IMR-90 (cell line): ENCODE results near the gene ACE. TPM values are rescaled to one million over a fixed set of nuclear protein-coding genes. Genes with fewer than 3 reads are reported as not detected.

Source experiments
- ATAC-seq: fragments of 200-7000 bp; cut with Tn5 transposase; 2 replicates; pipeline ENCODE4 v1.9.1; 2020; ENCODE audit warnings: low read depth, mild to moderate bottlenecking, moderate library complexity
- BruUV-seq: library from RNA; stranded (reverse); fragments of 400-500 nt; replicated peaks from 2 replicates; lab custom pipeline; 2021; lab: Mats Ljungman, UMichigan
- CTCF ChIA-PET: fragments of 300-600 bp; formaldehyde crosslinking; extraction: SDS; loops from one replicate; lab custom pipeline; 2021; ENCODE audit warnings: antibody characterized with exemption; lab: Yijun Ruan, JAX
- POLR2A ChIA-PET: fragments of 300-600 bp; sonication (Branson Sonifier 250); formaldehyde crosslinking; loops from one replicate; lab custom pipeline; 2022; ENCODE audit warnings: antibody characterized with exemption; ENCODE audit not compliant: unreplicated experiment; lab: Charles Lee
- DNase-seq: peaks from one replicate; pipeline ENCODE4 v3.0.0; 2013
- H2AFZ ChIP-seq: replicated peaks from 2 replicates; pipeline ENCODE3; 2013; ENCODE audit warnings: low read length, mild to moderate bottlenecking; ENCODE audit not compliant: poor library complexity
- H2AK5ac ChIP-seq: 2 replicates; pipeline ENCODE4 v1.6.1; 2013; ENCODE audit warnings: low read depth, low read length, inconsistent platforms
- H2AK9ac ChIP-seq: replicated peaks from 2 replicates; pipeline ENCODE3; 2013; ENCODE audit warnings: mild to moderate bottlenecking, low read depth, low read length, moderate library complexity; ENCODE audit not compliant: poor library complexity
- H2BK120ac ChIP-seq: 2 replicates; pipeline ENCODE4 v1.6.1; 2013; ENCODE audit warnings: low read depth, low read length, inconsistent platforms
- H2BK15ac ChIP-seq: 3 replicates; pipeline ENCODE4 v1.6.1; 2013; ENCODE audit warnings: low read depth, low read length, inconsistent platforms
- H2BK20ac ChIP-seq: 2 replicates; pipeline ENCODE4 v1.6.1; 2013; ENCODE audit warnings: low read depth, mild to moderate bottlenecking, inconsistent platforms, low read length, moderate library complexity
- H2BK5ac ChIP-seq: 2 replicates; pipeline ENCODE4 v1.6.1; 2013; ENCODE audit warnings: mild to moderate bottlenecking, low read depth, low read length, inconsistent platforms; ENCODE audit not compliant: poor library complexity, severe bottlenecking
- H3K14ac ChIP-seq: replicated peaks from 2 replicates; pipeline ENCODE4 v1.6.1; 2013; ENCODE audit warnings: low read depth, low read length, inconsistent platforms
- H3K18ac ChIP-seq: 2 replicates; pipeline ENCODE4 v1.6.1; 2013; ENCODE audit warnings: low read depth, low read length, control low read depth
- H3K23ac ChIP-seq: 2 replicates; pipeline ENCODE4 v1.6.1; 2013; ENCODE audit warnings: low read depth, low read length, inconsistent platforms
- H3K27ac ChIP-seq: 2 replicates; pipeline ENCODE4 v1.5.1; 2013; ENCODE audit warnings: mild to moderate bottlenecking, control low read depth, low read length; ENCODE audit not compliant: insufficient read depth
- H3K27me3 ChIP-seq: 2 replicates; pipeline ENCODE4 v1.6.1; 2013; ENCODE audit warnings: low read length; ENCODE audit not compliant: control insufficient read depth, insufficient read depth
- H3K36me3 ChIP-seq: 2 replicates; pipeline ENCODE4 v1.6.1; 2013; ENCODE audit warnings: low read length, mixed read lengths; ENCODE audit not compliant: control insufficient read depth, insufficient read depth
- H3K4ac ChIP-seq: 2 replicates; pipeline ENCODE4 v1.6.1; 2013; ENCODE audit warnings: low read depth, low read length, inconsistent platforms
- H3K4me1 ChIP-seq: 2 replicates; pipeline ENCODE4 v1.6.1; 2013; ENCODE audit warnings: low read length, mixed read lengths; ENCODE audit not compliant: control insufficient read depth, insufficient read depth
- H3K4me2 ChIP-seq: 2 replicates; pipeline ENCODE4 v1.6.1; 2013; ENCODE audit warnings: low read depth, mild to moderate bottlenecking, control low read depth, low read length, moderate library complexity
- H3K4me3 ChIP-seq: 2 replicates; pipeline ENCODE4 v1.5.1; 2013; ENCODE audit warnings: low read depth, mild to moderate bottlenecking, control low read depth, low read length, moderate library complexity; ENCODE audit not compliant: insufficient read depth
- H3K56ac ChIP-seq: 2 replicates; pipeline ENCODE4 v1.6.1; 2013; ENCODE audit warnings: low read length, inconsistent platforms; ENCODE audit not compliant: insufficient read depth; ENCODE audit errors: extremely low read depth
- H3K79me1 ChIP-seq, 2 experiments: 2 replicates each; pipeline ENCODE4 v1.6.1; 2013; ENCODE audit warnings: low read length in 2 of 2, inconsistent platforms in 1 of 2, low read depth in 1 of 2
- H3K9ac ChIP-seq: 2 replicates; pipeline ENCODE4 v1.6.1; 2013; ENCODE audit warnings: low read depth, low read length, control low read depth
- H3K9me1 ChIP-seq: 2 replicates; pipeline ENCODE4 v1.6.1; 2013; ENCODE audit warnings: low read length, inconsistent platforms; ENCODE audit not compliant: insufficient read depth
- H3K9me3 ChIP-seq: 2 replicates; pipeline ENCODE4 v1.6.1; 2013; ENCODE audit warnings: low read length; ENCODE audit not compliant: control insufficient read depth, insufficient read depth
- H4K20me1 ChIP-seq: 2 replicates; pipeline ENCODE4 v1.6.1; 2013; ENCODE audit warnings: low read length, inconsistent platforms; ENCODE audit not compliant: insufficient read depth
- H4K5ac ChIP-seq: 2 replicates; pipeline ENCODE4 v1.6.1; 2013; ENCODE audit warnings: mild to moderate bottlenecking, low read depth, low read length, control low read depth
- H4K8ac ChIP-seq, 2 experiments: 2 replicates each; pipeline ENCODE4 v1.6.1; 2013; ENCODE audit warnings: low read depth in 2 of 2, low read length in 2 of 2, control low read depth in 1 of 2, inconsistent platforms in 1 of 2
- H4K91ac ChIP-seq: 2 replicates; pipeline ENCODE4 v1.6.1; 2013; ENCODE audit warnings: low read depth, low read length, inconsistent platforms; ENCODE audit not compliant: insufficient read depth
- CEBPB ChIP-seq: IDR thresholded peaks from 2 replicates; pipeline ENCODE4 v1.6.1; 2012; ENCODE audit warnings: low read depth, low read length, improper control_type of control experiment
- MXI1 ChIP-seq: IDR thresholded peaks from 2 replicates; pipeline ENCODE4 v1.6.1; 2012; ENCODE audit warnings: low read depth, mild to moderate bottlenecking, low read length, moderate library complexity, borderline replicate concordance
- RFX5 ChIP-seq: IDR thresholded peaks from 2 replicates; pipeline ENCODE4 v1.8.0; 2012; ENCODE audit warnings: low read depth, mild to moderate bottlenecking, low read length, moderate library complexity
- SMC3 ChIP-seq: fragments of 150-350 bp; IDR thresholded peaks from 2 replicates; pipeline ENCODE4 v1.6.1; 2016; ENCODE audit warnings: low read depth, mild to moderate bottlenecking, antibody characterized with exemption, low read length, moderate library complexity
- WGBS, 2 experiments: methylation state at CpG; one replicate each; pipeline versions ENCODE4 v1.1.5 to v1.1.7; 2013; ENCODE audit warnings: missing lambda C conversion rate in 2 of 2; ENCODE audit not compliant: insufficient read length in 1 of 2; ENCODE audit errors: extremely low coverage in 2 of 2; 5-methylcytosine and 5-hydroxymethylcytosine counted together
- dilution Hi-C: fragments of 300-500 bp; cut with HindIII; formaldehyde crosslinking; loops from one replicate; pipeline ENCODE4 v1.14.3; 2018; ENCODE audit warnings: low sequenced_read_pairs; ENCODE audit not compliant: unreplicated experiment
- in situ Hi-C: fragments of 300-500 bp; cut with MboI; formaldehyde crosslinking; loops from 3 replicates; pipeline ENCODE4 v1.14.3; 2019; ENCODE audit warnings: low sequenced_read_pairs, inconsistent platforms, mixed read lengths
- intact Hi-C: fragments of 100-400 bp; cut with micrococcal nuclease; formaldehyde crosslinking; loops from 2 replicates; pipeline ENCODE4 v1.10.0; 2022
- polyA plus RNA-seq, 3 experiments: library from polyadenylated mRNA; depleted of rRNA; stranded (reverse); fragments of >200 nt; gene quantifications; 2 replicates each; pipeline ENCODE4 v1.2.3, GENCODE V29; 2012; ENCODE audit warnings: low replicate concordance in 1 of 3
- total RNA-seq: library from RNA; depleted of rRNA; stranded (reverse); fragments of >200 nt; gene quantifications from 2 replicates; pipeline ENCODE4 v1.2.3, GENCODE V29; 2012
- TF ChIP-seq, protein P1 (sequence below): conservative IDR thresholded peaks from 2 replicates; pipeline ENCODE4 v1.5.1; 2012; ENCODE audit warnings: mild to moderate bottlenecking, low read depth, low read length, improper control_type of control experiment
- TF ChIP-seq, protein P2 (sequence below): fragments of 150-350 bp; IDR thresholded peaks from 2 replicates; pipeline ENCODE4 v1.6.1; 2016; ENCODE audit warnings: low read depth, mild to moderate bottlenecking, low read length, moderate library complexity, borderline replicate concordance

Gene ACE
- total and polyA plus RNA-seq, 2 of the 4 experiments (the other 2 are of a cell fraction) = 1.4 to 5.8 TPM

DNA sequence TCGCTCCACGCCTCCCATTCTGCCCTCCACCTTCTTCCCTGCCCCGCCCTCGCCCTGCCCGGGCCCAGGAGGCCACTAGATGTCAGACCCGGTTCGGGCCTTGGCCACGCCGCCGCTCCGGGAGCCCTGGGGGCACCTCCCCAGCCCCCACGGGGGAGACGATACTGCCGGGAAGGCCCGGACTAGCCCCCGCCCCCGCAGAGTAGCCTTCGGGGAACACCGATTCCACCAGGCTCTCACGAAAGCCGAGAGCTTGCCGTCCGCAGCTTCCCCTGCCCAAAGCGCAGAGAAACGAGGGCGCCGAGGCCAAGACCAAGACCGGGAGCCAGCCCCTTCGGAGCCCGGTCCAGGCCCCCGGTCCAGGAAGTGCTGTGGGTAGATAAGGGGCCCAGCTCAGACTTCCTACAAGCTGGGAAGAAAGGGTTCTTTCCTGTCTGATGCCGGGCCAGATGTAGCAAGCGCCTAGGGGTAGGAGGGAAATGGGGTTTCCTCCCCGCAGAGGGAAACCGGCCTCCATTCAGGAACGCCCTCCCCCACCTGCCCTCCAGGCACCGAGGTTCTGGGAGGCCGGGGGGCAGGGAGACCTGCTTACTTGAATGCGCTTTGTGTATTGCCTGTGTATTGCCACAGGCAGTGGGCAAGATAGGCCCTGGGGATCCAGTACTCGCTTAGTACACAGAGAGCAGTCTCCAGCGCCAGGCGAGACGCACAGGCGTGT lies 29.9 kb upstream of the ACE start (continued):
- TF ChIP-seq MXI1 = no peak

DNA sequence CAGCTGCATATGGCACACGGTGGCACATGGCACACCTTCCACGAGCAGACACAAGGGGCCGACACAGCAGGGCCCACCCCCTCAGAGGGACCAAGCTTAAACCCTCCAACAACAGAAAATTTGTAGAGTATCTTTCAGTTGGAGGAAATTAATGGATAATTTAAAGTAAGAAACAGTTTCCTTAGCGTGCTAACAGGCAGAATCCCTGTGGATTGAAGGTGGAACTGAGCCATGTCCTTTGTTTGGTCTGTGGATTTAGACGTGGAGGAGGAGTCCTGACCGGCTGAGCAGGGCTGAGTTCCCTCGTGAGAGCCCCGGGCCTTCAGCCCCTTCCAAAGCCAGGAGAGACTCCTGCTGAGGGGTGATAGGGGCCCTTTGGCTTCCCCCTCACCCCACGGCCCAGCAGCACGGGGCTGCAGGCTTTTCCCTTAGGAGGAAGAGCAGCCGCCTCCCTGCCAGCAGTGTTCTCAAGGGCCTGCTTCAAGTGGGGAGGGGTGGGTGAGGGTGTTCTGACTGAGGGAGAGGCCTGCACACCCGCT lies 29.3 kb upstream of the ACE start:
- Histone ChIP-seq H3K4me1 (peaks cover 4% of the 10 kb centered on the region), H3K4me2 (no peak overlapping the region), H3K9me3 (no peaks in the 10 kb centered on the region), H3K23ac (no peak overlapping the region), H3K27ac (no peak overlapping the region), H3K9ac (no peak overlapping the region), H3K79me1 (no peaks in the 10 kb centered on the region), H2BK5ac (no peak overlapping the region), H3K14ac (no peak overlapping the region), H4K91ac (no peak overlapping the region), H3K18ac (no peak overlapping the region), H2BK120ac (peak overlapping the region; percentile 8; the same call in 1 of the 2 replicates), H3K9me1 (no peaks in the 10 kb centered on the region), H3K27me3 (peaks cover 3% of the 10 kb centered on the region; the same call in 1 of the 2 replicates), H4K8ac (peak overlapping the region in 1 of 2 experiments; percentile 27; a peak in 2 of 4 replicates), H2AK9ac (peak overlapping the region; percentile 69), H2AK5ac (peak overlapping the region; percentile 75; the same call in 1 of the 2 replicates), H4K5ac (no peak overlapping the region), H3K4me3 (no peak overlapping the region), H2BK20ac (no peak overlapping the region), H2AFZ (peak overlapping the region; percentile 75), H2BK15ac (no peak overlapping the region), H4K20me1 (no peaks in the 10 kb centered on the region), H3K36me3 (no peaks in the 10 kb centered on the region), H3K56ac (no peak overlapping the region), H3K4ac (peak overlapping the region; percentile 17; the same call in 1 of the 2 replicates)
- DNase-seq (no peak), ATAC-seq (no peak)
- WGBS, 2 experiments = no CpG with 5 or more reads among the region's 12 CpGs
- no TSS peak for BruUV-seq
- ChIA-PET CTCF (interaction anchor here (0.5 kb wide), 1 partner anchor 1584 kb away, joined by 5 read pairs; no protein-coding TSS in a partner anchor), POLR2A (no interaction called here)
- dilution Hi-C loops (no loop called here), in situ Hi-C loops (no loop called here), intact Hi-C loops (no loop called here)
- TF ChIP-seq, protein P1, sequence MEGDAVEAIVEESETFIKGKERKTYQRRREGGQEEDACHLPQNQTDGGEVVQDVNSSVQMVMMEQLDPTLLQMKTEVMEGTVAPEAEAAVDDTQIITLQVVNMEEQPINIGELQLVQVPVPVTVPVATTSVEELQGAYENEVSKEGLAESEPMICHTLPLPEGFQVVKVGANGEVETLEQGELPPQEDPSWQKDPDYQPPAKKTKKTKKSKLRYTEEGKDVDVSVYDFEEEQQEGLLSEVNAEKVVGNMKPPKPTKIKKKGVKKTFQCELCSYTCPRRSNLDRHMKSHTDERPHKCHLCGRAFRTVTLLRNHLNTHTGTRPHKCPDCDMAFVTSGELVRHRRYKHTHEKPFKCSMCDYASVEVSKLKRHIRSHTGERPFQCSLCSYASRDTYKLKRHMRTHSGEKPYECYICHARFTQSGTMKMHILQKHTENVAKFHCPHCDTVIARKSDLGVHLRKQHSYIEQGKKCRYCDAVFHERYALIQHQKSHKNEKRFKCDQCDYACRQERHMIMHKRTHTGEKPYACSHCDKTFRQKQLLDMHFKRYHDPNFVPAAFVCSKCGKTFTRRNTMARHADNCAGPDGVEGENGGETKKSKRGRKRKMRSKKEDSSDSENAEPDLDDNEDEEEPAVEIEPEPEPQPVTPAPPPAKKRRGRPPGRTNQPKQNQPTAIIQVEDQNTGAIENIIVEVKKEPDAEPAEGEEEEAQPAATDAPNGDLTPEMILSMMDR = no peak
- TF ChIP-seq RFX5 (no peak), CEBPB (no peak), SMC3 (no peak), MXI1 (no peak)
- TF ChIP-seq, protein P2, sequence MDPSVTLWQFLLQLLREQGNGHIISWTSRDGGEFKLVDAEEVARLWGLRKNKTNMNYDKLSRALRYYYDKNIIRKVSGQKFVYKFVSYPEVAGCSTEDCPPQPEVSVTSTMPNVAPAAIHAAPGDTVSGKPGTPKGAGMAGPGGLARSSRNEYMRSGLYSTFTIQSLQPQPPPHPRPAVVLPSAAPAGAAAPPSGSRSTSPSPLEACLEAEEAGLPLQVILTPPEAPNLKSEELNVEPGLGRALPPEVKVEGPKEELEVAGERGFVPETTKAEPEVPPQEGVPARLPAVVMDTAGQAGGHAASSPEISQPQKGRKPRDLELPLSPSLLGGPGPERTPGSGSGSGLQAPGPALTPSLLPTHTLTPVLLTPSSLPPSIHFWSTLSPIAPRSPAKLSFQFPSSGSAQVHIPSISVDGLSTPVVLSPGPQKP = no peak
